ENCODE measurements around the gene HTR6.

- no peak for TF ChIP-seq EZH2 (IDR thresholded peaks at IDR 0.05; ENCODE audit: low read length)
- no peak for TF ChIP-seq CTCF (optimal IDR thresholded peaks at IDR 0.05 in 1 of 3, IDR thresholded peaks at IDR 0.05 in 1 of 3, conservative IDR thresholded peaks at IDR 0.05 in 1 of 3; ENCODE audit: extremely low read depth in 1 of 3, insufficient read depth in 2 of 3, low read length in 3 of 3)
These were observed 42.5 kb upstream of the HTR6 start for GRCh38 chr1:19622204-19622603.

All from keratinocyte (primary cell).